ENCODE measurements around the gene ZNF423. TPM values are rescaled to one million over a fixed set of nuclear protein-coding genes. Genes with fewer than 3 reads are reported as not detected.
"Not testable (repeated sequence)": the region's sequence is repeated elsewhere in the genome, so short reads cannot be mapped to it uniquely, and the experiment has no call there.

Gene ZNF423
- total RNA-seq, 3 donors from 2014 or later = 0.03 TPM; not detected in 2

GRCh38 chr16:49881890-49882289 is 26.0 kb upstream of the ZNF423 start:
- Mint-ChIP-seq H3K9me3 (no peaks in the 10 kb centered on the region), H3K36me3 (ENCODE audit: insufficient read depth) (no peaks in the 10 kb centered on the region), H3K27me3 (ENCODE audit: low read depth) (peaks cover 52% of the 10 kb centered on the region), H3K4me3 (no peak overlapping the region), H3K4me1 (ENCODE audit: low read depth) (no peaks in the 10 kb centered on the region)
- DNase-seq (no peak), ATAC-seq (no peak)

- ATAC-seq; H3K4me3 Mint-ChIP-seq; H3K4me1 Mint-ChIP-seq (ENCODE audit: low read depth); DNase-seq; H3K9me3 Mint-ChIP-seq; H3K36me3 Mint-ChIP-seq (ENCODE audit: insufficient read depth): not testable (repeated sequence)
- peaks cover 65% of the 10 kb centered on the region for H3K27me3 Mint-ChIP-seq (ENCODE audit: low read depth)
Measured at GRCh38 chr16:49878540-49878939, 22.6 kb upstream of the ZNF423 start.

- Mint-ChIP-seq H3K27me3 (ENCODE audit: low read depth) (peaks cover 62% of the 10 kb centered on the region), H3K4me3 (no peak overlapping the region), H3K9me3 (no peaks in the 10 kb centered on the region), H3K36me3 (ENCODE audit: insufficient read depth) (no peaks in the 10 kb centered on the region), H3K4me1 (ENCODE audit: low read depth) (no peaks in the 10 kb centered on the region)
- no peak for DNase-seq
- ATAC-seq = peak; percentile 54 to 63
Measured at GRCh38 chr16:49876716-49877129, 20.8 kb upstream of the ZNF423 start.

GRCh38 chr16:49875806-49876715 is 20.1 kb upstream of the ZNF423 start:
- ATAC-seq (no peak), DNase-seq (no peak)
- H3K9me3 Mint-ChIP-seq = no peaks in the 10 kb centered on the region
- no peaks in the 10 kb centered on the region for H3K4me1 Mint-ChIP-seq (ENCODE audit: low read depth)
- no peaks in the 10 kb centered on the region for H3K36me3 Mint-ChIP-seq (ENCODE audit: insufficient read depth)
- no peak overlapping the region for H3K4me3 Mint-ChIP-seq
- H3K27me3 Mint-ChIP-seq (ENCODE audit: low read depth) = peaks cover 57% of the 10 kb centered on the region

- DNase-seq = no peak
- Mint-ChIP-seq H3K36me3 (ENCODE audit: insufficient read depth) (no peaks in the 10 kb centered on the region), H3K4me3 (no peak overlapping the region), H3K4me1 (ENCODE audit: low read depth) (no peaks in the 10 kb centered on the region), H3K27me3 (ENCODE audit: low read depth) (peaks cover 48% of the 10 kb centered on the region), H3K9me3 (no peaks in the 10 kb centered on the region)
- ATAC-seq = no peak
Measured at GRCh38 chr16:49874613-49875237, 18.8 kb upstream of the ZNF423 start.

GRCh38 chr16:49871824-49872223 is 15.9 kb upstream of the ZNF423 start:
- not testable (repeated sequence) for H3K4me1 Mint-ChIP-seq (ENCODE audit: low read depth); H3K4me3 Mint-ChIP-seq; H3K9me3 Mint-ChIP-seq; H3K36me3 Mint-ChIP-seq (ENCODE audit: insufficient read depth); ATAC-seq; DNase-seq
- peaks cover 28% of the 10 kb centered on the region for H3K27me3 Mint-ChIP-seq (ENCODE audit: low read depth)

GRCh38 chr16:49869731-49870130 is 13.8 kb upstream of the ZNF423 start:
- H3K36me3 Mint-ChIP-seq (ENCODE audit: insufficient read depth) = no peaks in the 10 kb centered on the region
- ATAC-seq (no peak), DNase-seq (no peak)
- no peaks in the 10 kb centered on the region for H3K9me3 Mint-ChIP-seq
- H3K4me3 Mint-ChIP-seq = no peak overlapping the region
- H3K4me1 Mint-ChIP-seq (ENCODE audit: low read depth) = no peaks in the 10 kb centered on the region
- peaks cover 15% of the 10 kb centered on the region for H3K27me3 Mint-ChIP-seq (ENCODE audit: low read depth)

- Mint-ChIP-seq H3K27me3 (ENCODE audit: low read depth) (peaks cover 8% of the 10 kb centered on the region), H3K4me3 (no peak overlapping the region), H3K4me1 (ENCODE audit: low read depth) (no peaks in the 10 kb centered on the region), H3K9me3 (no peaks in the 10 kb centered on the region), H3K36me3 (ENCODE audit: insufficient read depth) (no peaks in the 10 kb centered on the region)
- no peak for DNase-seq
- ATAC-seq = no peak
Measured at GRCh38 chr16:49867796-49868668, 12.1 kb upstream of the ZNF423 start.

- Mint-ChIP-seq H3K27me3 (ENCODE audit: low read depth) (peaks cover 8% of the 10 kb centered on the region), H3K36me3 (ENCODE audit: insufficient read depth) (no peaks in the 10 kb centered on the region), H3K9me3 (no peaks in the 10 kb centered on the region), H3K4me3 (no peak overlapping the region), H3K4me1 (ENCODE audit: low read depth) (no peaks in the 10 kb centered on the region)
- DNase-seq (no peak), ATAC-seq (no peak)
Measured at GRCh38 chr16:49867234-49867633, 11.3 kb upstream of the ZNF423 start.

- DNase-seq (no peak), ATAC-seq (no peak)
- Mint-ChIP-seq H3K4me1 (ENCODE audit: low read depth) (no peaks in the 10 kb centered on the region), H3K4me3 (no peak overlapping the region), H3K9me3 (no peaks in the 10 kb centered on the region), H3K36me3 (ENCODE audit: insufficient read depth) (no peaks in the 10 kb centered on the region), H3K27me3 (ENCODE audit: low read depth) (peaks cover 8% of the 10 kb centered on the region)
Measured at GRCh38 chr16:49866595-49867071, 10.7 kb upstream of the ZNF423 start.

GRCh38 chr16:49862694-49863093 is 6.8 kb upstream of the ZNF423 start:
- no peaks in the 10 kb centered on the region for H3K9me3 Mint-ChIP-seq
- DNase-seq = no peak
- H3K36me3 Mint-ChIP-seq (ENCODE audit: insufficient read depth) = no peaks in the 10 kb centered on the region
- H3K27me3 Mint-ChIP-seq (ENCODE audit: low read depth) = peaks cover 15% of the 10 kb centered on the region
- peaks cover 3% of the 10 kb centered on the region for H3K4me1 Mint-ChIP-seq (ENCODE audit: low read depth)
- ATAC-seq = no peak
- no peak overlapping the region for H3K4me3 Mint-ChIP-seq

GRCh38 chr16:49861299-49861698 is 5.4 kb upstream of the ZNF423 start:
- H3K4me3 Mint-ChIP-seq = no peak overlapping the region
- no peaks in the 10 kb centered on the region for H3K9me3 Mint-ChIP-seq
- peaks cover 16% of the 10 kb centered on the region for H3K27me3 Mint-ChIP-seq (ENCODE audit: low read depth)
- no peak for DNase-seq
- peaks cover 7% of the 10 kb centered on the region for H3K4me1 Mint-ChIP-seq (ENCODE audit: low read depth)
- no peak for ATAC-seq
- no peaks in the 10 kb centered on the region for H3K36me3 Mint-ChIP-seq (ENCODE audit: insufficient read depth)

- Mint-ChIP-seq H3K4me1 (ENCODE audit: low read depth) (peaks cover 7% of the 10 kb centered on the region), H3K9me3 (no peaks in the 10 kb centered on the region), H3K36me3 (ENCODE audit: insufficient read depth) (no peaks in the 10 kb centered on the region), H3K4me3 (no peak overlapping the region), H3K27me3 (ENCODE audit: low read depth) (peaks cover 18% of the 10 kb centered on the region)
- ATAC-seq (no peak), DNase-seq (no peak)
Measured at GRCh38 chr16:49860593-49860992, 4.7 kb upstream of the ZNF423 start.

- H3K4me3 Mint-ChIP-seq = peak overlapping the region; percentile 58
- H3K9me3 Mint-ChIP-seq = no peaks in the 10 kb centered on the region
- peaks cover 20% of the 10 kb centered on the region for H3K27me3 Mint-ChIP-seq (ENCODE audit: low read depth)
- peaks cover 7% of the 10 kb centered on the region for H3K4me1 Mint-ChIP-seq (ENCODE audit: low read depth)
- H3K36me3 Mint-ChIP-seq (ENCODE audit: insufficient read depth) = no peaks in the 10 kb centered on the region
- DNase-seq (no peak), ATAC-seq (no peak)
Measured at GRCh38 chr16:49859125-49859811, 3.4 kb upstream of the ZNF423 start.
